ENCODE measurements around the gene SLC25A33.

SLC25A33 gene

GRCh38 chr1:9589144-9589718, 50.0 kb downstream of the SLC25A33 start:
- peak; percentile 33 for DNase-seq

GRCh38 chr1:9589719-9590157, 50.5 kb downstream of the SLC25A33 start:
- DNase-seq: no peak

GRCh38 chr1:9590201-9590600, 50.9 kb downstream of the SLC25A33 start:
- no peak for DNase-seq

GRCh38 chr1:9590945-9591668, 51.8 kb downstream of the SLC25A33 start:
- DNase-seq: no peak

- no peak for DNase-seq
Measured at GRCh38 chr1:9591669-9592509, 52.6 kb downstream of the SLC25A33 start.

- no peak for DNase-seq
Measured at GRCh38 chr1:9592510-9593075, 53.3 kb downstream of the SLC25A33 start.

GRCh38 chr1:9593147-9593491, 53.9 kb downstream of the SLC25A33 start:
- no peak for DNase-seq

GRCh38 chr1:9593492-9594465, 54.5 kb downstream of the SLC25A33 start:
- peak; percentile 15 for DNase-seq

- no peak for DNase-seq
Measured at GRCh38 chr1:9594471-9595155, 55.3 kb downstream of the SLC25A33 start.

GRCh38 chr1:9595156-9595967, 56.1 kb downstream of the SLC25A33 start:
- no peak for DNase-seq

GRCh38 chr1:9595968-9596340, 56.7 kb downstream of the SLC25A33 start:
- no peak for DNase-seq

GRCh38 chr1:9596415-9597123, 57.3 kb downstream of the SLC25A33 start:
- no peak for DNase-seq

- DNase-seq: no peak
Measured at GRCh38 chr1:9597361-9598315, 58.4 kb downstream of the SLC25A33 start.

- DNase-seq: no peak
Measured at GRCh38 chr1:9598316-9598700, 59.0 kb downstream of the SLC25A33 start.

GRCh38 chr1:9599741-9600140, 60.5 kb downstream of the SLC25A33 start:
- no peak for DNase-seq

- DNase-seq: no peak
Measured at GRCh38 chr1:9600861-9601834, 61.9 kb downstream of the SLC25A33 start.

- no peak for DNase-seq
Measured at GRCh38 chr1:9601942-9602793, 62.9 kb downstream of the SLC25A33 start.
